GM19239 (cell line): Measurements from ENCODE around the gene EYA2.

Experiments used
- DNase-seq: peaks from one replicate; pipeline ENCODE4 v3.0.0; 2011; ENCODE audit warnings: low spot score; ENCODE audit not compliant: insufficient read length
- FAIRE-seq: peaks from 2 replicates; lab custom pipeline; 2011; peaks lifted over from hg19 to GRCh38; lab: Jason Lieb, UNC

Gene EYA2

GRCh38 chr20:47054506-47054905 is 159.9 kb downstream of the EYA2 start:
- DNase-seq (no peak), FAIRE-seq (no peak)

GRCh38 chr20:47054945-47055344 is 160.3 kb downstream of the EYA2 start:
- DNase-seq: no peak
- FAIRE-seq: no peak

- no peak for DNase-seq
- FAIRE-seq: no peak
Observed at GRCh38 chr20:47055699-47056369, 161.2 kb downstream of the EYA2 start.

GRCh38 chr20:47057661-47058060 is 163.0 kb downstream of the EYA2 start:
- no peak for FAIRE-seq

GRCh38 chr20:47058236-47058635 is 163.6 kb downstream of the EYA2 start:
- no peak for FAIRE-seq
- DNase-seq: no peak

More at GRCh38 chr20:47057661-47058060, 163.0 kb downstream of the EYA2 start:
- no peak for DNase-seq

- DNase-seq (no peak), FAIRE-seq (no peak)
Observed at GRCh38 chr20:47059536-47059935, 164.9 kb downstream of the EYA2 start.

- DNase-seq: no peak
- no peak for FAIRE-seq
Observed at GRCh38 chr20:47061549-47061948, 166.9 kb downstream of the EYA2 start.

- no peak for DNase-seq
- FAIRE-seq: no peak
Observed at GRCh38 chr20:47062226-47062890, 167.7 kb downstream of the EYA2 start.

GRCh38 chr20:47063407-47063806 is 168.8 kb downstream of the EYA2 start:
- DNase-seq (no peak), FAIRE-seq (no peak)

GRCh38 chr20:47063808-47064207 is 169.2 kb downstream of the EYA2 start:
- FAIRE-seq (no peak), DNase-seq (no peak)

GRCh38 chr20:47066484-47067270 is 172.0 kb downstream of the EYA2 start:
- no peak for FAIRE-seq
- DNase-seq: no peak

GRCh38 chr20:47067776-47068175 is 173.1 kb downstream of the EYA2 start:
- FAIRE-seq (no peak), DNase-seq (no peak)

- DNase-seq (no peak), FAIRE-seq (no peak)
Observed at GRCh38 chr20:47070176-47070575, 175.5 kb downstream of the EYA2 start.

- no peak for FAIRE-seq
Observed at GRCh38 chr20:47071646-47072185, 177.1 kb downstream of the EYA2 start.

GRCh38 chr20:47073766-47074475 is 179.3 kb downstream of the EYA2 start:
- DNase-seq (no peak), FAIRE-seq (no peak)

More at GRCh38 chr20:47071646-47072185, 177.1 kb downstream of the EYA2 start:
- no peak for DNase-seq

- DNase-seq: no peak
- no peak for FAIRE-seq
Observed at GRCh38 chr20:47075263-47075662, 180.6 kb downstream of the EYA2 start.

GRCh38 chr20:47079047-47079446 is 184.4 kb downstream of the EYA2 start:
- FAIRE-seq: no peak
- DNase-seq: no peak

- no peak for FAIRE-seq
- no peak for DNase-seq
Observed at GRCh38 chr20:47080365-47080764, 185.7 kb downstream of the EYA2 start.

GRCh38 chr20:47086316-47086715 is 191.7 kb downstream of the EYA2 start:
- FAIRE-seq (no peak), DNase-seq (no peak)

GRCh38 chr20:47088335-47088734 is 193.7 kb downstream of the EYA2 start:
- no peak for DNase-seq
- FAIRE-seq: no peak
